Ovary (tissue), 9 donors: Measurements from ENCODE around the gene TNFRSF1A. TPM values are rescaled to one million over a fixed set of nuclear protein-coding genes. Genes with fewer than 3 reads are reported as not detected.

Experiments
- DNase-seq, 5 donors: peaks; one replicate each; pipeline ENCODE4 v3.0.0-alpha.2; 2019 to 2020
- H3K27ac ChIP-seq, 2 donors: fragments of 200-600 bp; one replicate each; pipeline versions ENCODE4 v1.5.1 to v1.8.0; 2019 to 2022
- H3K27me3 ChIP-seq: fragments of 200-600 bp; one replicate; pipeline ENCODE4 v1.8.0; 2022
- H3K36me3 ChIP-seq: fragments of 200-600 bp; sonication (generic); one replicate; pipeline ENCODE4 v1.5.1; 2019
- H3K4me1 ChIP-seq: one replicate; pipeline ENCODE4 v1.8.1; 2013; ENCODE audit warnings: mild to moderate bottlenecking, moderate library complexity; ENCODE audit not compliant: insufficient read depth
- H3K4me3 ChIP-seq: fragments of 200-600 bp; sonication (generic); one replicate; pipeline ENCODE4 v1.5.1; 2017
- H3K9me3 ChIP-seq, 2 donors: fragments of 200-600 bp in 1 of 2; sonication (generic) in 1 of 2; one replicate each; pipeline versions ENCODE4 v1.5.1 to v1.8.1; 2013 to 2019; ENCODE audit warnings: mild to moderate bottlenecking in 1 of 2, moderate library complexity in 1 of 2
- EP300 ChIP-seq: sonication (generic); formaldehyde crosslinking; IDR thresholded peaks from one replicate; pipeline ENCODE4 v1.6.1; 2017; ENCODE audit warnings: antibody characterized with exemption
- POLR2A ChIP-seq: fragments of 450-650 bp; IDR thresholded peaks from one replicate; pipeline ENCODE4 v1.6.1; 2017; ENCODE audit warnings: antibody characterized with exemption, mild to moderate bottlenecking, moderate library complexity
- WGBS, 3 donors: extraction: QIAGEN DNeasy Blood & Tissue Kit in 1 of 3; methylation state at CpG; one replicate each; pipeline versions ENCODE4 v1.1.5 to v1.1.7; 2013 to 2017; 5-methylcytosine and 5-hydroxymethylcytosine counted together
- intact Hi-C, 4 donors: fragments of 100-400 bp; cut with DNase I; formaldehyde crosslinking; loops; one replicate each; pipeline versions ENCODE4 v1.11.0 to v1.15.1; 2022 to 2023
- polyA plus RNA-seq, 2 donors: library from polyadenylated mRNA; stranded (reverse); fragments of 200-250 nt in 1 of 2; fragments of 350-450 nt in 1 of 2; fragmentation: Illumina TruSeq in 1 of 2; extraction: RNeasy Lipid Tissue Mini Kit (QIAGEN cat#74804) in 1 of 2; gene quantifications; one replicate each; pipeline ENCODE4 v1.2.3, GENCODE V29; 2013 to 2014
- total RNA-seq, 7 donors: library from RNA; depleted of rRNA in 2 of 7; stranded (reverse); fragments of >200 nt in 2 of 7; fragmentation: NEBNext Ultra II Directional in 3 of 7; extraction: Animal tissue kit (Norgen Biotek cat#: 25700) in 3 of 7; gene quantifications; one replicate each; pipeline versions ENCODE4 v1.1.0 to v1.2.4, GENCODE V29; 2016 to 2023
- TF ChIP-seq, protein P1 (sequence below), 3 donors: fragments of 450-650 bp in 2 of 3; fragments of 200-600 bp in 1 of 3; IDR thresholded peaks; one replicate each; pipeline versions ENCODE4 v1.5.1 to v1.8.0; 2016 to 2022; ENCODE audit warnings: antibody characterized with exemption in 3 of 3, mild to moderate bottlenecking in 1 of 3
- donor health status: DM: no; HTN: no; CAD: no; lungs with moderate emphysema.
- donor health status: DM: no; HTN: no; CAD: no.
- donor health status: Bipolar disorder and iron deficiency.
- donor health status: DM: yes; HTN: yes; CAD: no.
- donor health status: DM: no; HTN: no; CAD: no.
- donor health status: DM: yes; HTN: yes; CAD: no.

The TNFRSF1A gene
- total and polyA plus RNA-seq, 9 donors = 92.8 to 274 (median 179) TPM

DNA sequence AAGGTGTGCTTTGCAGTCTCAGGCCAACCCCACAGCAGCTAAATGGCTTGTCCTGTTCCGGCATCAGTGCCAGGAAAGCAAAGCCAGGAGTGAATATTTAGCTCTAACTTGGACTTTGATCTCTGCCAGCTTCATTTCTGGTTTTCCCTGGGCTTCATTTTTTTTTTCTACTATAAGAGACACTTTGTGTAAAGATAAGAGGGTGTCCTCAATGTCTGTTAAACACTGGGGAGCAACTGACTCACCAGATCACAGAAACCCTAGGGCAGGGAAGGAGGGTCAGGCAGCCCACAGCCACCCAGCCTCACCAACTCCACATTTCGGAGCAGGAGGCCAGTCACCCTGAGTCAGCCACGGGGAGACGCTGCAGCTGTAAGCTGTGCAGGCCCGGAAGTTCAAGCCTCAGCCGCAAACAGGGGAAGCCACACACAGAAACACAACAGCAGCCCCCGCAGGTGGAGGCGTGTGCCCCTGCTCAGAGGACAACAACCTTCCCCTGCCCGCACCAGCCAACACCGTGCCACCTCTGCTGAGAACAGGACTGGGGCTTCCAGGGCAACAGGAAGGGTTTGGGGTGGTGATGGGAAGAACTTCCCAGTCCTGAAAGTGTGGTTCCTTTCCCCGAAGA lies 6.3 kb downstream of the TNFRSF1A start:
- peak overlapping the region; percentile 41 for H3K4me3 ChIP-seq
- 0 to 3% (median 1%) methylated on average over 11 of the region's 11 CpGs for WGBS, 3 donors
- H3K4me1 ChIP-seq = peaks cover 22% of the 10 kb centered on the region
- intact Hi-C loops = loop anchor here (5.0 kb wide), 2 partner anchors 42 to 47 kb away; partner anchors contain the start of genes LTBR (in 3 of the 4) and SCNN1A (in 1 of the 4)
- no peaks in the 10 kb centered on the region for H3K27me3 ChIP-seq
- TF ChIP-seq, protein P1, sequence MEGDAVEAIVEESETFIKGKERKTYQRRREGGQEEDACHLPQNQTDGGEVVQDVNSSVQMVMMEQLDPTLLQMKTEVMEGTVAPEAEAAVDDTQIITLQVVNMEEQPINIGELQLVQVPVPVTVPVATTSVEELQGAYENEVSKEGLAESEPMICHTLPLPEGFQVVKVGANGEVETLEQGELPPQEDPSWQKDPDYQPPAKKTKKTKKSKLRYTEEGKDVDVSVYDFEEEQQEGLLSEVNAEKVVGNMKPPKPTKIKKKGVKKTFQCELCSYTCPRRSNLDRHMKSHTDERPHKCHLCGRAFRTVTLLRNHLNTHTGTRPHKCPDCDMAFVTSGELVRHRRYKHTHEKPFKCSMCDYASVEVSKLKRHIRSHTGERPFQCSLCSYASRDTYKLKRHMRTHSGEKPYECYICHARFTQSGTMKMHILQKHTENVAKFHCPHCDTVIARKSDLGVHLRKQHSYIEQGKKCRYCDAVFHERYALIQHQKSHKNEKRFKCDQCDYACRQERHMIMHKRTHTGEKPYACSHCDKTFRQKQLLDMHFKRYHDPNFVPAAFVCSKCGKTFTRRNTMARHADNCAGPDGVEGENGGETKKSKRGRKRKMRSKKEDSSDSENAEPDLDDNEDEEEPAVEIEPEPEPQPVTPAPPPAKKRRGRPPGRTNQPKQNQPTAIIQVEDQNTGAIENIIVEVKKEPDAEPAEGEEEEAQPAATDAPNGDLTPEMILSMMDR (IDR thresholded peaks at IDR 0.05) = peak in 2 of 3 donors; percentile 48 to 62
- no peak for TF ChIP-seq EP300
- DNase-seq = peak; percentile 76 to 82 (median 79)
- no peaks in the 10 kb centered on the region for H3K36me3 ChIP-seq
- H3K27ac ChIP-seq = peak overlapping the region; percentile 82 to 97
- no peaks in the 10 kb centered on the region for H3K9me3 ChIP-seq

DNA sequence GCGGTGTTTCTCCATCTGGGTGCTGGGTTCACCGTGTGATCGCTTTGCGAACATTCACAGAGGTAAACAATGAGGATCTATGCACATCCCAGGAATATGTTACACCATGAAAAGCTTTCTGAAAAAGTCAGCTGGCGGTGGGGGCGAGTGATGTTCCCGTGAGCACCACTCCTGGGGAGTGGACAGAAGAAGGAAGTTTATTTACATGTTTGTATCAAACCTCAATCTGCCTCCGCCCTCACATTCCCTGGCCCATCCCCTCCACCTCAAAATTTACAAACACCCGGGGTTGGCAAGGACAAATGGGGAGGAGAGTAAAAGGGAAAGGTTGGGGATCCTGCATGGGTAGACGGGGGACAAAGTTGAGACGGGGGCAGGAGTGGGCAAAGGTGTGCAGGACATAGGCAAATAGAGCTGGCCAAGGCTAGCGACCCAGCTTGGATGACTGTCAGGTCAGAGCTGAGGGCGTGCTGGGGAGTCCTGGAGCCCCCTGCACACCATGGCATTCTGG lies 6.9 kb downstream of the TNFRSF1A start:
- peak overlapping the region; percentile 41 for H3K4me3 ChIP-seq
- no peaks in the 10 kb centered on the region for H3K36me3 ChIP-seq
- no peaks in the 10 kb centered on the region for H3K9me3 ChIP-seq
- peak in 1 of 5 donors; percentile 52 for DNase-seq
- TF ChIP-seq, protein P1 (IDR thresholded peaks at IDR 0.05) = no peak
- TF ChIP-seq EP300 = no peak
- no peak for TF ChIP-seq POLR2A
- intact Hi-C loops = loop anchor here (5.0 kb wide), 3 partner anchors 42 to 202 kb away; partner anchors contain the start of genes LTBR (in 3 of the 4) and SCNN1A (in 1 of the 4)
- peaks cover 26% of the 10 kb centered on the region for H3K4me1 ChIP-seq
- WGBS, 3 donors = 12 to 15% (median 13%) methylated on average over 13 of the region's 13 CpGs
- no peaks in the 10 kb centered on the region for H3K27me3 ChIP-seq
- H3K27ac ChIP-seq = peak overlapping the region; percentile 82 to 97

DNA sequence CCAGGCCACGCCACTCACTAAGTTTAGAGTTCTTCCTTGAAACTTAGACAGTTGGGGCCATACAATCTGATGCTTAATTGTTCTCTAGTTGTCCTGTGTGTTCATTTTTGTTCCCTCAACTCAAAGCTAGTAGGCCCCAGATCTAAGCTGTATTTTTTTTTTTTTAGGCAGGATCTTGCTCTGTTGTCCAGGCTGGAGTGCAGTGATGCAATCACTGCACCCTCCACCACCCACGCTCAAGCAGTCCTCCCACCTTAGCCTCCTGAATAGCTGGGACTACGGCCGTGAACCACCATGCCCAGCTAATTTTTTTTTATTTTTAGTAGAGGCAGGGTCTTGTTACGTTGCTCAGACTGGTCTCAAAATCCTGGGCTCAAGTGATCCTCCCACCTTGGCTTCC lies 7.5 kb downstream of the TNFRSF1A start:
- WGBS, 3 donors = 38 to 46% (median 41%) methylated on average over 5 of the region's 5 CpGs
- DNase-seq = no peak
- no peak overlapping the region for H3K4me3 ChIP-seq
- TF ChIP-seq EP300 (no peak), POLR2A (no peak)
- TF ChIP-seq, protein P1 (IDR thresholded peaks at IDR 0.05) = no peak
- H3K27ac ChIP-seq = peak overlapping the region in 1 of 2 donors; percentile 97
- intact Hi-C loops = loop anchor here in 1 of 4 donors (5.0 kb wide), 1 partner anchor 203 kb away; no protein-coding TSS in a partner anchor
- H3K9me3 ChIP-seq = no peaks in the 10 kb centered on the region
- no peaks in the 10 kb centered on the region for H3K36me3 ChIP-seq
- peaks cover 26% of the 10 kb centered on the region for H3K4me1 ChIP-seq
- no peaks in the 10 kb centered on the region for H3K27me3 ChIP-seq

DNA sequence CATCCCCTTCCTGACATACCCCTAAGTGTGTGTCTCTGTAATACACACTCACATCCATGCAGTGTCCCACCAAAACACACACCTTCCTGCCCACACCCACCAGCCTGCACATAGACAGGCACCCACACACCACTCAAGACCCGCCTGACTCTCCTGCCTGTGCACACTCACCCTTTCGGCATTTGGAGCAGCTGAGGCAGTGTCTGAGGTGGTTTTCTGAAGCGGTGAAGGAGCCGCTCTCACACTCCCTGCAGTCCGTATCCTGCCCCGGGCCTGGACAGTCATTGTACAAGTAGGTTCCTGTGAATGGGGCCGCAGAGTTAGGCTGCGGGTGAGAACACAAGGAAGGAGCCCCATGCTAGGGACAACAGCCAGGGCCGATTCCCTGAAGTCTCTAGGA lies 8.3 kb downstream of the TNFRSF1A start:
- TF ChIP-seq EP300 (no peak), POLR2A (no peak)
- TF ChIP-seq, protein P1 (IDR thresholded peaks at IDR 0.05) = no peak
- no peak for DNase-seq
- intact Hi-C loops = loop anchor here in 1 of 4 donors (5.0 kb wide), 1 partner anchor 204 kb away; no protein-coding TSS in a partner anchor
- peaks cover 26% of the 10 kb centered on the region for H3K4me1 ChIP-seq
- peak overlapping the region in 1 of 2 donors; percentile 97 for H3K27ac ChIP-seq
- H3K9me3 ChIP-seq = no peaks in the 10 kb centered on the region
- no peaks in the 10 kb centered on the region for H3K27me3 ChIP-seq
- no peaks in the 10 kb centered on the region for H3K36me3 ChIP-seq
- no peak overlapping the region for H3K4me3 ChIP-seq
- WGBS, 3 donors = 79 to 83% (median 81%) methylated on average over 9 of the region's 9 CpGs
